Sigmoid colon (tissue), 4 donors: ENCODE results near the gene SPINK8.

ENCODE experiments used
- CTCF ChIP-seq, 4 experiments: fragments of 450-650 bp in 3 of 4; fragments of 200-600 bp in 1 of 4; IDR thresholded peaks; one replicate each; pipeline ENCODE4 v1.5.1; 2016 to 2019; ENCODE audit warnings: antibody characterized with exemption in 4 of 4, mild to moderate bottlenecking in 3 of 4, moderate library complexity in 2 of 4
- EP300 ChIP-seq, 4 donors: sonication (generic); formaldehyde crosslinking; IDR thresholded peaks; one replicate each; pipeline ENCODE4 v1.6.1; 2017; ENCODE audit warnings: antibody characterized with exemption in 4 of 4
- POLR2A ChIP-seq, 2 donors: fragments of 450-650 bp; IDR thresholded peaks; one replicate each; pipeline ENCODE4 v1.6.1; 2016; ENCODE audit warnings: antibody characterized with exemption in 2 of 2, mild to moderate bottlenecking in 2 of 2, moderate library complexity in 2 of 2

GRCh38 chr3:48364840-48365239 is 31.4 kb upstream of the SPINK8 start:
- no peak for TF ChIP-seq POLR2A (IDR thresholded peaks at IDR 0.05)
- TF ChIP-seq CTCF (IDR thresholded peaks at IDR 0.05), result no peak
- TF ChIP-seq EP300 (IDR thresholded peaks at IDR 0.05), result no peak
